Measurements from ENCODE around the gene NISCH. TPM values are rescaled to one million over a fixed set of nuclear protein-coding genes. Genes with fewer than 3 reads are reported as not detected.

Gene NISCH
- total RNA-seq, 4 donors from 2014 or later: 68.7 to 298 (median 94.6) TPM

DNA sequence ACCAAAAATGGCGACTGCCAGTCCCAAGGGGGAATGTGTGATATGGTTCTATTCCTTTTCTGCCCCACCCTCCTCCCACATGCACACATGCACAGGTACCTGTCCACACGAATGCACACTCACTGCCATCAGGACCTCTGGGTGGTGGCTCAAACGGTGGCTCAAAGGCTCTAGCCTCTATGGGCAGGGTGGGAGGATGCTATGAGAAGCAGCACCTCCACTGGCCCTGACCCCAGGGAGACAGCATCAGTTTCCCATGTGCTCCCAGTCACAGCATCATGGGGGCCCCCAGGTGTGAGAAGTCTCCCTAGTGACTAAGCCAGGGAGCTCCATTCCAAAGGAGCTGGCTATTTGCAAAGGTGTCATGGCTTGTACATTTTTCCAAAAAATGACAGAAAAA, 26.4 kb upstream of the NISCH start:
- H3K4me3 ChIP-seq: no peak overlapping the region
- H3K36me3 ChIP-seq: no peaks in the 10 kb centered on the region
- DNase-seq (ENCODE audit: low spot score in 2 of 2): peak in 1 of 2 donors; percentile 61
- no peak overlapping the region for H3K27ac ChIP-seq
- 42% methylated on average over 3 of the region's 3 CpGs for WGBS
- peaks cover 35% of the 10 kb centered on the region for H3K4me1 ChIP-seq
- H3K27me3 ChIP-seq: no peaks in the 10 kb centered on the region
- no peak for TF ChIP-seq EP300 (IDR thresholded peaks at IDR 0.05)
- TF ChIP-seq POLR2A (IDR thresholded peaks at IDR 0.05): no peak
- TF ChIP-seq CTCF (IDR thresholded peaks at IDR 0.05): no peak
- TF ChIP-seq POLR2AphosphoS5 (IDR thresholded peaks at IDR 0.05): no peak
- no peaks in the 10 kb centered on the region for H3K9me3 ChIP-seq

DNA sequence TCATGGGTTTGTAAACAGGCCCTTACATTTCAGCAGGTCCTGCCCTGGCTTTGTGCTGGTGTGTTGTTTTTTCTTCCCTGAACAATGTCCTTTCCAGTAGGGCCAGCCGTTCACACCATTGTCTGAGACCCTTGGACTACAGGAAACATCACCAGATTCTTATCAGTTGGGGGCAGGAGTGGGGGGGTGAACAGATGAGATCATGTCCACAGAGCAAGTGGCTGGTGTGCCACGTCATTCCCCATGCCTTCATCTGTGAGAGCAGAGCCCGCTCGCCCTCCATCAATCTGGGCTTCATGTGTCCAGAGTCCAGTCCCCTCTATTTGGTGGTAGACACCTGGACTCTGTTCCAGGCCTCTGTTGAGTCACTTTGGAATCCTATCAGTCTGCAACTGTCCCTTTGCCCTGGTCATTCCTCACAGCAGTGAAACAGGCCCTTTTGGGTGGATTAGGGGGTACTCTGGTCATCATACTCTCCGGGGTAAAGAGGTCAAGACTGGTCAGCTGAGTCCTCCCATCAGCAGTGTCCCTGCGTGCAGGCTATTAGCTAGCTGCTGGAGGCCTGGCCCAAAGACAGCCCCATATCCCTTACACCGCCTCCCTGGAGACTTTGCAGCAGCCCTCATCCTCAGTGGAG, 25.5 kb upstream of the NISCH start:
- H3K27ac ChIP-seq: no peak overlapping the region
- peak in 1 of 2 donors; percentile 46 for DNase-seq (ENCODE audit: low spot score in 2 of 2)
- WGBS: 91% methylated on average over 7 of the region's 7 CpGs

GRCh38 chr3:52430416-52430810, 25.0 kb upstream of the NISCH start:
- Histone ChIP-seq H3K27ac (no peak overlapping the region), H3K36me3 (no peaks in the 10 kb centered on the region), H3K9me3 (no peaks in the 10 kb centered on the region), H3K4me1 (peaks cover 49% of the 10 kb centered on the region), H3K4me3 (no peak overlapping the region), H3K27me3 (no peaks in the 10 kb centered on the region)
- WGBS: 95% methylated on average over 9 of the region's 9 CpGs
- no peak for TF ChIP-seq POLR2A (IDR thresholded peaks at IDR 0.05)
- no peak for TF ChIP-seq CTCF (IDR thresholded peaks at IDR 0.05)
- no peak for TF ChIP-seq EP300 (IDR thresholded peaks at IDR 0.05)
- TF ChIP-seq POLR2AphosphoS5 (IDR thresholded peaks at IDR 0.05): no peak
- DNase-seq (ENCODE audit: low spot score in 2 of 2): peak in 1 of 2 donors; percentile 32

More for the DNA sequence above, 25.5 kb upstream of the NISCH start:
- TF ChIP-seq EP300 (IDR thresholded peaks at IDR 0.05): no peak
- no peaks in the 10 kb centered on the region for H3K9me3 ChIP-seq
- peaks cover 43% of the 10 kb centered on the region for H3K4me1 ChIP-seq
- no peak overlapping the region for H3K4me3 ChIP-seq
- no peaks in the 10 kb centered on the region for H3K27me3 ChIP-seq
- H3K36me3 ChIP-seq: no peaks in the 10 kb centered on the region

- peak in 1 of 2 donors; percentile 44 for DNase-seq (ENCODE audit: low spot score in 2 of 2)
- H3K4me3 ChIP-seq: no peak overlapping the region
Observed at GRCh38 chr3:52431459-52432223, 23.8 kb upstream of the NISCH start.

GRCh38 chr3:52432225-52432624, 23.2 kb upstream of the NISCH start:
- Histone ChIP-seq H3K36me3 (no peaks in the 10 kb centered on the region), H3K27ac (peak overlapping the region; percentile 15), H3K4me3 (no peak overlapping the region), H3K27me3 (no peaks in the 10 kb centered on the region), H3K9me3 (no peaks in the 10 kb centered on the region), H3K4me1 (peaks cover 63% of the 10 kb centered on the region)
- DNase-seq (ENCODE audit: low spot score in 2 of 2): no peak
- 69% methylated on average over 6 of the region's 6 CpGs for WGBS
- TF ChIP-seq EP300 (IDR thresholded peaks at IDR 0.05): no peak
- no peak for TF ChIP-seq POLR2AphosphoS5 (IDR thresholded peaks at IDR 0.05)
- no peak for TF ChIP-seq POLR2A (IDR thresholded peaks at IDR 0.05)
- no peak for TF ChIP-seq CTCF (IDR thresholded peaks at IDR 0.05)

More at GRCh38 chr3:52431459-52432223, 23.8 kb upstream of the NISCH start:
- Histone ChIP-seq H3K36me3 (no peaks in the 10 kb centered on the region), H3K27me3 (no peaks in the 10 kb centered on the region), H3K27ac (peak overlapping the region; percentile 15), H3K4me1 (peaks cover 58% of the 10 kb centered on the region), H3K9me3 (no peaks in the 10 kb centered on the region)
- 63% methylated on average over 10 of the region's 10 CpGs for WGBS
- TF ChIP-seq POLR2A (IDR thresholded peaks at IDR 0.05): no peak
- TF ChIP-seq CTCF (IDR thresholded peaks at IDR 0.05): no peak
- no peak for TF ChIP-seq EP300 (IDR thresholded peaks at IDR 0.05)
- no peak for TF ChIP-seq POLR2AphosphoS5 (IDR thresholded peaks at IDR 0.05)

Data from suprapubic skin (tissue), 4 donors.